ENCODE data around the gene TRPC4. TPM values are rescaled to one million over a fixed set of nuclear protein-coding genes. Genes with fewer than 3 reads are reported as not detected.

TRPC4 gene
- polyA plus RNA-seq, 1 experiment: 6.2 TPM

DNA sequence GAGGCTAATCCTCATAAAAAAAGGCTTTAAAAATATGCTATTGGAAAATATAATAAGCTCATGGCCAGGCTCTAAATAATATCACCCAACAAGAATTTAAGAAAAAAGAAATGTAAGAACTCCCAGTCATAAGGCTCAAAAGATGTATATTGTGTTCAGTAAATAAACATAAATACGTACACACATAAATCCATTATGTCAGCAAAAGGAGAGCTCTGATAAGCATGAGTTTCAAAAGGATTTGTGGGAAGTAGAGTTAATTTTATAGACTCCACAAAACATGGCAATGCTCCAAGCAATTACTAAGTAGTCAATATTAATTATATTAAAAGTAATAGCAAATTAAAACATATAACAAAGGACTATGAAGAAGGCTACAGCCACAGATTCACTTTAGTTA, 37.3 kb upstream of the TRPC4 start:
- Histone ChIP-seq H3K4me3 (ENCODE audit: low read depth, low read length) (no peak overlapping the region), H3K36me3 (ENCODE audit: control insufficient read depth, insufficient read depth, low read length) (no peaks in the 10 kb centered on the region), H3K27me3 (ENCODE audit: control insufficient read depth, insufficient read depth, low read length) (no peaks in the 10 kb centered on the region)
- CTCF ChIA-PET: interaction anchor here (1.9 kb wide), 1 partner anchor 21 kb away, joined by 4 read pairs; no protein-coding TSS in a partner anchor
- TF ChIP-seq, protein P1, sequence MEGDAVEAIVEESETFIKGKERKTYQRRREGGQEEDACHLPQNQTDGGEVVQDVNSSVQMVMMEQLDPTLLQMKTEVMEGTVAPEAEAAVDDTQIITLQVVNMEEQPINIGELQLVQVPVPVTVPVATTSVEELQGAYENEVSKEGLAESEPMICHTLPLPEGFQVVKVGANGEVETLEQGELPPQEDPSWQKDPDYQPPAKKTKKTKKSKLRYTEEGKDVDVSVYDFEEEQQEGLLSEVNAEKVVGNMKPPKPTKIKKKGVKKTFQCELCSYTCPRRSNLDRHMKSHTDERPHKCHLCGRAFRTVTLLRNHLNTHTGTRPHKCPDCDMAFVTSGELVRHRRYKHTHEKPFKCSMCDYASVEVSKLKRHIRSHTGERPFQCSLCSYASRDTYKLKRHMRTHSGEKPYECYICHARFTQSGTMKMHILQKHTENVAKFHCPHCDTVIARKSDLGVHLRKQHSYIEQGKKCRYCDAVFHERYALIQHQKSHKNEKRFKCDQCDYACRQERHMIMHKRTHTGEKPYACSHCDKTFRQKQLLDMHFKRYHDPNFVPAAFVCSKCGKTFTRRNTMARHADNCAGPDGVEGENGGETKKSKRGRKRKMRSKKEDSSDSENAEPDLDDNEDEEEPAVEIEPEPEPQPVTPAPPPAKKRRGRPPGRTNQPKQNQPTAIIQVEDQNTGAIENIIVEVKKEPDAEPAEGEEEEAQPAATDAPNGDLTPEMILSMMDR (IDR thresholded peaks at IDR 0.05; ENCODE audit: insufficient read depth, low read depth, low read length): no peak
- POLR2A ChIA-PET: no interaction called here
- DNase-seq (ENCODE audit: low read depth): no peak

DNA sequence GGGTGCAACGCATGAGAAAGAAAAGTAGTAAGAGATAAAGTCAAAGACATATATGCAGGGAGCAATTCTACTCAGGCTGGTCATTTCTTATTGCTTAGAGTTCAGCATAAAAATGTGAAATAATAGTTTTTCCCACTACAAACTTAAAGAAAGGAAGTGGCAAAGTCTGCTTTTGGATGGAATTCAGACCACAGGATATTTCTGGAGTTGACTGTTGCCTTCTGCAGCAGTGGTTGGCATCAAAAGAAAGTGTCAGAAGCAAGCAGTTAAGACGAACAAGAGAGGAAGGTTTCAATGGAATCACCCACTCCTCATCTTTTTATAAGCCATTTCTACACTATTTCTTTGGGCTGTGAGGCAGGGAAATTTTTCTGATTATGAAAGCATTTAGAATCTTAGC, 36.2 kb upstream of the TRPC4 start:
- no peak for DNase-seq (ENCODE audit: low read depth)

DNA sequence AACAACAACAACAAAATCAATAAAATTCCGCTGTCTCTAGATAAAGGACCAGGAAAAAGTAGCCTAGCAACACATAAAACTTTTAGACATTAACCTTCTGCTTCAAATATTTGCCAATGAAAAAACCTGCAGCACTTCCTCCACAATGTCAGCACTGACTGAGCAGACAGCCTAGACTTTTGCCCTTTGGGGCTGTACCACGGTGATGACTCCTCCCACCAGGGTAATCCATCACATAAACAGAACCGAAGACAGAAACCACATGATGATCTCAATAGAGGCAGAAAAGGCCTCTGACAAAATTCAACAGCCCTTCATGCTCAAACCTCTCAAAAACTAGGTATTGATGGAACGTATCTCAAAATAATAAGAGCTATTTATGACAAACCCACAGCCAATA, 30.2 kb upstream of the TRPC4 start:
- DNase-seq (ENCODE audit: low read depth): no peak
- Histone ChIP-seq H3K36me3 (ENCODE audit: control insufficient read depth, insufficient read depth, low read length) (no peaks in the 10 kb centered on the region), H3K4me3 (ENCODE audit: low read depth, low read length) (no peak overlapping the region), H3K27me3 (ENCODE audit: control insufficient read depth, insufficient read depth, low read length) (no peaks in the 10 kb centered on the region)
- ChIA-PET CTCF (no interaction called here), POLR2A (no interaction called here)
- TF ChIP-seq, protein P1 (IDR thresholded peaks at IDR 0.05; ENCODE audit: insufficient read depth, low read depth, low read length): no peak

More for the DNA sequence above, 36.2 kb upstream of the TRPC4 start:
- CTCF ChIA-PET: no interaction called here
- Histone ChIP-seq H3K4me3 (ENCODE audit: low read depth, low read length) (no peak overlapping the region), H3K36me3 (ENCODE audit: control insufficient read depth, insufficient read depth, low read length) (no peaks in the 10 kb centered on the region), H3K27me3 (ENCODE audit: control insufficient read depth, insufficient read depth, low read length) (no peaks in the 10 kb centered on the region)
- TF ChIP-seq, protein P1 (IDR thresholded peaks at IDR 0.05; ENCODE audit: insufficient read depth, low read depth, low read length): no peak
- POLR2A ChIA-PET: no interaction called here

DNA sequence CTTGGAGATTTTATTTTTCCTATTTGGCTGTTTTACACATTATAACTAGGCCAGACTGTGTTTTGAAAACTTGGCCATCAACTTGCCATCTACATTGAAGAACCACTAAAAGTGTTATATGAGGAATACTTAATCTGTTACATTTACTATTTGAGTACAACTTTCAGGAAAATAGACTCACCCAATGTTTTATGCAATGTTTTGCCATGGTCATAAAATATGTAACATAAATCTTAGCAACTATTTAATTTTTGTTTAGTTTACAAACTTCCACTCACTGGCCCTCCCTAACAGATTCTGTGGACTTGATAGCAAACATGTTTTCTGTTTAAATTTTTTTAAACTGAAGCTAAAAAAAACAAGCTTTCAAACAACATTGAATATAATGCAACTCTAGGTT, 23.7 kb upstream of the TRPC4 start:
- Histone ChIP-seq H3K27me3 (ENCODE audit: control insufficient read depth, insufficient read depth, low read length) (no peaks in the 10 kb centered on the region), H3K4me3 (ENCODE audit: low read depth, low read length) (no peak overlapping the region), H3K36me3 (ENCODE audit: control insufficient read depth, insufficient read depth, low read length) (no peaks in the 10 kb centered on the region)
- TF ChIP-seq, protein P1 (IDR thresholded peaks at IDR 0.05; ENCODE audit: insufficient read depth, low read depth, low read length): no peak
- POLR2A ChIA-PET: no interaction called here
- CTCF ChIA-PET: no interaction called here
- no peak for DNase-seq (ENCODE audit: low read depth)

DNA sequence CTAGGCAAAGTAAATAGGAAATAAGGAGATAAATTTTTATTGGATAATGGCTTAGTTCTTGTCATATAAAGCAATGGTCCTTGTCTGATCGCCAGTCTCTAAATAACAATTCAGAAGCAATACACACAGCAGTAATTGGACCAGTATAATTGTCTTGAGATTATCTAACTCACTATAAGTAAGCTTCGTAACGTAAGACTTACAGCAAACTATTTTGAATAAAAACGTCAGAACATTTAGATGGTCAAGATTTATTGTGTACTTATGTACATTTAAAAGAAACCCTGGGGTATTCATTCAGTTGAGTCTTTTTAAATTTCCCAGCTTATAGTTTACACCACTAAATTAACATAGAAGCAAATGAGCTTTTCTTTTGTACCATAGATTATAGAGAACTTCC, 20.2 kb upstream of the TRPC4 start:
- Histone ChIP-seq H3K36me3 (ENCODE audit: control insufficient read depth, insufficient read depth, low read length) (no peaks in the 10 kb centered on the region), H3K27me3 (ENCODE audit: control insufficient read depth, insufficient read depth, low read length) (no peaks in the 10 kb centered on the region), H3K4me3 (ENCODE audit: low read depth, low read length) (no peak overlapping the region)
- TF ChIP-seq, protein P1 (IDR thresholded peaks at IDR 0.05; ENCODE audit: insufficient read depth, low read depth, low read length): no peak
- ChIA-PET CTCF (no interaction called here), POLR2A (no interaction called here)
- no peak for DNase-seq (ENCODE audit: low read depth)

All from BJ (cell line).